Measurements from ENCODE around the gene ASAP3. TPM values are rescaled to one million over a fixed set of nuclear protein-coding genes. Genes with fewer than 3 reads are reported as not detected.
A peak's percentile ranks its signal among the peaks of the same experiment; 100 is the strongest.

ASAP3 gene
- polyA plus RNA-seq (2012; ENCODE audit: insufficient read length, low read depth): 108 TPM

DNA sequence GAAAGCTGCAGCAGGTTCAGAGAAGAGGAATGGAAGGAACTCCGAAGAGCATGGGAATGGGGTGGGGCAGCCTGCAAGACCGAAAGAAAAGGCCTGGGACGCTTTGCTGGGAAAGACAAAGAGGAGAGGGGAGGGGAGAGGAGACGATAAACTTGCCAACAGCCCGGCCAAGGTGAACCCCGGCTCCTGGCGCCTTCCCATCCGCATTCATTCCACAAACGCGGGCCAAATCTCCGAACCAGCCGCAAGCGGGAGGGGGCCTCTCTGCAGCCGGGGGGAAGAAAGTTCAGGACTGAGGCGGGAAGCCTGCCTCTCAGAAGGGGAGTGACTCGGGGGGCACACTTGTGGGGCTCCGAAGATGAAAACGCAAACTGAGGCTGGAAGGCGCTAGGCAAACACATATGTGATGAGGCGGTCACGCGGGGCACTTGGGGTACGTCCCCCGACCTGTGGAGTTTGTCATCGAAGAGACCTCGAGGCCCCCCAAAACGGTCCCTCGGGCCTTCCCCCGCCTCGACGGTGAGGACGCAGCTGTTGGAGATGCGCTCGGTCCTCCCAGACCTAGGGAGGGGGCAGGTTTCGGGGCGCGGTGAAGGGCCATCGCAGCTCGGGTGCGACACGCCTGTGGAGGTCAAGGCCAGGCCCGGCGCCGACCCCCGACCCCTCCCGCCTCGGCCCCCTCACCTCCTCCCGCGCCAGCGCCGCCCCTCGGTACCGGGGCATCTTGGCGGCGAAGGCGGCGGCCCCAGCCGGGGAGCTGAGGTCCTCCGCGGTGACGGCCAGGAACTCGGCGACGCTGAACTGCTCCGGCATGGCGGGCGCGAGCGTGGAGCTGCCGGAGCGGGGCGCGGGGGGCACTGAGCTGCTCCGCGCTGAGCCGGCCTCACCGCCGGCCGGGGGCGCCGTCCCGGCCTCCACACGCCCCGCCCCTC lies at the start of gene ASAP3:
TSS of gene ASAP3 (minus strand) at position 859 of the 932 bp plus-strand sequence. CDS start at position 813, 46 bp downstream.
- TF ChIP-seq SIN3A (IDR thresholded peaks at IDR 0.05; ENCODE audit: borderline replicate concordance, insufficient read depth, low read length): no peak
- TF ChIP-seq, protein P1, sequence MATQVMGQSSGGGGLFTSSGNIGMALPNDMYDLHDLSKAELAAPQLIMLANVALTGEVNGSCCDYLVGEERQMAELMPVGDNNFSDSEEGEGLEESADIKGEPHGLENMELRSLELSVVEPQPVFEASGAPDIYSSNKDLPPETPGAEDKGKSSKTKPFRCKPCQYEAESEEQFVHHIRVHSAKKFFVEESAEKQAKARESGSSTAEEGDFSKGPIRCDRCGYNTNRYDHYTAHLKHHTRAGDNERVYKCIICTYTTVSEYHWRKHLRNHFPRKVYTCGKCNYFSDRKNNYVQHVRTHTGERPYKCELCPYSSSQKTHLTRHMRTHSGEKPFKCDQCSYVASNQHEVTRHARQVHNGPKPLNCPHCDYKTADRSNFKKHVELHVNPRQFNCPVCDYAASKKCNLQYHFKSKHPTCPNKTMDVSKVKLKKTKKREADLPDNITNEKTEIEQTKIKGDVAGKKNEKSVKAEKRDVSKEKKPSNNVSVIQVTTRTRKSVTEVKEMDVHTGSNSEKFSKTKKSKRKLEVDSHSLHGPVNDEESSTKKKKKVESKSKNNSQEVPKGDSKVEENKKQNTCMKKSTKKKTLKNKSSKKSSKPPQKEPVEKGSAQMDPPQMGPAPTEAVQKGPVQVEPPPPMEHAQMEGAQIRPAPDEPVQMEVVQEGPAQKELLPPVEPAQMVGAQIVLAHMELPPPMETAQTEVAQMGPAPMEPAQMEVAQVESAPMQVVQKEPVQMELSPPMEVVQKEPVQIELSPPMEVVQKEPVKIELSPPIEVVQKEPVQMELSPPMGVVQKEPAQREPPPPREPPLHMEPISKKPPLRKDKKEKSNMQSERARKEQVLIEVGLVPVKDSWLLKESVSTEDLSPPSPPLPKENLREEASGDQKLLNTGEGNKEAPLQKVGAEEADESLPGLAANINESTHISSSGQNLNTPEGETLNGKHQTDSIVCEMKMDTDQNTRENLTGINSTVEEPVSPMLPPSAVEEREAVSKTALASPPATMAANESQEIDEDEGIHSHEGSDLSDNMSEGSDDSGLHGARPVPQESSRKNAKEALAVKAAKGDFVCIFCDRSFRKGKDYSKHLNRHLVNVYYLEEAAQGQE (IDR thresholded peaks at IDR 0.05; ENCODE audit: insufficient read depth in 1 of 2, low read depth in 2 of 2, low read length in 2 of 2): no peak
- peak; percentile 49; the same call in 1 of the 2 replicates for TF ChIP-seq POLR2AphosphoS5 (IDR thresholded peaks at IDR 0.05; ENCODE audit: low read depth, low read length)
- peak; percentile 46 for TF ChIP-seq FOXP2 (optimal IDR thresholded peaks at IDR 0.05; ENCODE audit: borderline replicate concordance, extremely low read depth, extremely low read length, insufficient read depth)
- TF ChIP-seq TAF1 (IDR thresholded peaks at IDR 0.05; ENCODE audit: borderline replicate concordance, insufficient read depth, low read length): no peak

DNA sequence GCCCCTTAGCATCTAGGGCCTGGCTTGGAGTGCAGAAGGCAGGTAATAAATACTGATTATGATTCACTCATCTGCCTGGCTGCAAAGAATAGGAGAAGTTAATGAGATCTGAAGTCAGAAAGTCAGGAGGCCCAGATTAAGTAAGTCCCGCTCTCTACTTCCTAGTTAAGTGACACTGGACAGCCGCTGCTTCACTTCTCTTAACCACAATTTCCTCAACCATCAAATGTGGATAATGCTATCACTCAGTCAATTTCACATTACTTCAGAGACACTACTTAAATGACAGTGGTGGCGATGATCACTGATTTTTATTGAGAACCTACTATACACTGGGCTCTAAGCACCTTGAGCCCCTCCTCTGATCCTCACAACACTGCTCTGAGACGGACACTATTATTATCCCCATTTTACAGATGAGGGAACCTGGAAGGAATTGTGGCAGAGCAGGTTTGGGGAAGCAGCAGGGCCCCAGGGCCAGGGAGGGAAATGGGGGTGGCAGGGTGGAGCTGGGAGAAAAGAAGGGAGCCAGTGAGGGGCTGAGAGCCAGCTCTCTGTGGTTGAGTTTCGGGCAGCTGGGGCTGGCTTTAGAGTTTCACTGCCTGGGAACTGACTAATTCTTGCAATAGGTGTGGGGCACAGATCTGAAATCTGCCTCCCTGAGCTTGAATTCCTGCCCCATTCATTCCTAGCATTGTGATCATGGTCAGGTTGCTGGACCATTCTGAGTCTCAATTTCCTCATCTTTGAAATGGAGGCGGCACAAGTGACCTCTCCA lies 49.5 kb upstream of the ASAP3 start:
- TF ChIP-seq FOXP2 (optimal IDR thresholded peaks at IDR 0.05; ENCODE audit: borderline replicate concordance, extremely low read depth, extremely low read length, insufficient read depth) (no peak), SIN3A (IDR thresholded peaks at IDR 0.05; ENCODE audit: borderline replicate concordance, insufficient read depth, low read length) (no peak), TAF1 (IDR thresholded peaks at IDR 0.05; ENCODE audit: borderline replicate concordance, insufficient read depth, low read length) (no peak), POLR2AphosphoS5 (IDR thresholded peaks at IDR 0.05; ENCODE audit: low read depth, low read length) (no peak)
- TF ChIP-seq, protein P1 (IDR thresholded peaks at IDR 0.05; ENCODE audit: insufficient read depth in 1 of 2, low read depth in 2 of 2, low read length in 2 of 2): no peak

DNA sequence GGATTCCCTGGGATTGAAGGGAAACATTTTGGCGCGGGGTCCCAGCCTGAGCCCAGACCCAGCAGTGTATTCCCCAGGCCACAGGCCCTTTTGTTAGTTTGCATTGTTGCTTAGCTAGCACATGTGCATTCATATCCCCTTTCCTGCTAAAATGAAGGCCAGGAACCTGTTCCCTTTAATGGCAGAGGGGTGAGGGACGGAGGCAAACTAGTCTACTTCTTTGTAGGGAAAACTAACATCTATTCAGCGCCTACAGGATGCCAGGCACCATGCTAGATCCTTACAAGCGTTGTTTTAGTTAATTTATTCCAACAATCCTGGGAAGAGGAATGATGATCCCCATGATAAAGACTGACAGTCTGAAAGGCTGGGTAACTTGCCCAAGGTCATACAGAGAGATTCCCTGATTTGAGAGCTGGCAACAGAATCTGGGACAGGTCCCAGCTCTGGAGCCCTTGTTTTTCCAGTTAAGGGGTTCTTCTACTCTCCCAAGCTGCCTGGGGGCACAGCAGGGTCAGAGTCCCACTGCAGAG lies 47.6 kb upstream of the ASAP3 start:
- TF ChIP-seq, protein P1 (IDR thresholded peaks at IDR 0.05; ENCODE audit: insufficient read depth in 1 of 2, low read depth in 2 of 2, low read length in 2 of 2): no peak
- TF ChIP-seq SIN3A (IDR thresholded peaks at IDR 0.05; ENCODE audit: borderline replicate concordance, insufficient read depth, low read length): no peak
- no peak for TF ChIP-seq FOXP2 (optimal IDR thresholded peaks at IDR 0.05; ENCODE audit: borderline replicate concordance, extremely low read depth, extremely low read length, insufficient read depth)
- no peak for TF ChIP-seq TAF1 (IDR thresholded peaks at IDR 0.05; ENCODE audit: borderline replicate concordance, insufficient read depth, low read length)
- no peak for TF ChIP-seq POLR2AphosphoS5 (IDR thresholded peaks at IDR 0.05; ENCODE audit: low read depth, low read length)

DNA sequence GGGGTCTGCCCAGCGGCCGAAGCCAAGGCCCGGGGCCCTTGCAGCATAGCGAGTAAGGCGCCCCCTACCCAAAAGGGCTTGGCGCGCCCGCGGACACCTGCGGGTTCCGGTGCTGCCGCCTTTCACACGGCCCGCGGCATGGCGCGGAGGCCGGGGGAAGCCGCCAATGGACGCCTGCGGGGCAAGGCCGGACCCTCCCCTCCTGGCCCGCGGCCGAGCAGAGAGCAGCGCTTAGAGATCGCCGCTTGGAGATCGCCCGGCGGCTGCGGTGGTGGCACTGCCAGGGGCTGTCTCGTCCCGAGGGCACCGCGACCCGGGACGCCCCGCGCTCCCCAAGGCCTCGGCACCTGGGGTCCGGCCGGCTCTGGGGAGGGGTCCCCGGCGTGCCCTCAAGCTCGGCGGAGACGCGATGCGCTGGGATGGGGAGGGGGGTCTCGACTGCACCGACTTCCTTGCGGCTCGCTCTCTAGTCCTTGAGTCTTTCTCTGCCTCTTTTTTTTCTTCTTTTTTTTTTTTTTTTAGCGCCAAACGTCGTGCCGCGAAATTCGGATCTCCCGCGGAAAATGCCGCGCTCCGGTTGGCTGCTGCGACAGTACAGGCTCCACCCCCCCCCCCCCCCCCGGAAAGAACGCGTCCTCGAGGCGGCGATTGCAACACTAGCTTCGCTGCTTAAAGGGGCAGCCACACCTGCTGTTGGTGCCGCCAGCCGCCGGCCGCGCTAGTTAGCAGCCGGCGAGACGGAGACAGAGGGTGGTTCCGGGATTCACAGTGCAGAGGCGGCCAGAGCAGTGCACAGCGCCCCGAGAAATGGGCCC lies 47.0 kb upstream of the ASAP3 start, which contains the start of gene E2F2:
TSS of gene E2F2 (minus strand) at position 487 of the 815 bp plus-strand sequence. CDS start at position 47, 440 bp downstream.
- TF ChIP-seq TAF1 (IDR thresholded peaks at IDR 0.05; ENCODE audit: borderline replicate concordance, insufficient read depth, low read length) (0 out of 2 replicates have a peak, but pooled peaks have one; percentile 8), POLR2AphosphoS5 (IDR thresholded peaks at IDR 0.05; ENCODE audit: low read depth, low read length) (peak; percentile 72; the same call in 1 of the 2 replicates), SIN3A (IDR thresholded peaks at IDR 0.05; ENCODE audit: borderline replicate concordance, insufficient read depth, low read length) (0 out of 2 replicates have a peak, but pooled peaks have one; percentile 72), FOXP2 (optimal IDR thresholded peaks at IDR 0.05; ENCODE audit: borderline replicate concordance, extremely low read depth, extremely low read length, insufficient read depth) (peak; percentile 62)
- TF ChIP-seq, protein P1 (IDR thresholded peaks at IDR 0.05; ENCODE audit: insufficient read depth in 1 of 2, low read depth in 2 of 2, low read length in 2 of 2): 0 out of 4 replicates have a peak, but pooled peaks of 1 of the 2 experiments have one; percentile 14
